HepG2 (cell line): ENCODE results near the gene RAPGEF5. TPM values are rescaled to one million over a fixed set of nuclear protein-coding genes. Genes with fewer than 3 reads are reported as not detected.

Source experiments
- EP300 ChIP-seq, 3 experiments: sonication (generic) in 1 of 3; formaldehyde crosslinking in 1 of 3; IDR thresholded peaks; 2 replicates each; pipeline versions ENCODE4 v1.5.1 to v1.6.1; 2011 to 2020; ENCODE audit warnings: low read depth in 2 of 3, low read length in 2 of 3, borderline replicate concordance in 1 of 3, improper control_type of control experiment in 1 of 3, mild to moderate bottlenecking in 1 of 3, missing genetic modification reagents in 1 of 3, moderate library complexity in 1 of 3
- FOXM1 ChIP-seq: sonication (generic); formaldehyde crosslinking; IDR thresholded peaks from 2 replicates; pipeline ENCODE4 v1.5.0; 2020; ENCODE audit warnings: missing genetic modification reagents
- FOXO1 ChIP-seq: sonication (generic); formaldehyde crosslinking; IDR thresholded peaks from 2 replicates; pipeline ENCODE4 v1.4.0; 2020; ENCODE audit warnings: missing genetic modification reagents
- HES4 ChIP-seq: sonication (generic); formaldehyde crosslinking; IDR thresholded peaks from 2 replicates; pipeline ENCODE4 v1.9.0; 2021; ENCODE audit warnings: mild to moderate bottlenecking, missing genetic modification reagents, borderline replicate concordance
- HHEX ChIP-seq: IDR thresholded peaks from 2 replicates; pipeline ENCODE4 v1.6.1; 2016; ENCODE audit warnings: control low read depth
- KLF11 ChIP-seq: IDR thresholded peaks from 2 replicates; pipeline ENCODE4 v1.6.1; 2016; ENCODE audit warnings: missing compliant biosample characterization
- MTA1 ChIP-seq: sonication (generic); formaldehyde crosslinking; IDR thresholded peaks from 2 replicates; pipeline ENCODE4 v1.4.0; 2020; ENCODE audit warnings: missing genetic modification reagents, mild to moderate bottlenecking, borderline replicate concordance
- MXI1 ChIP-seq: IDR thresholded peaks from 3 replicates; pipeline ENCODE4 v1.6.1; 2012; ENCODE audit warnings: low read depth, low read length, inconsistent platforms, borderline replicate concordance
- NR2C2 ChIP-seq: sonication (generic); formaldehyde crosslinking; IDR thresholded peaks from 2 replicates; pipeline ENCODE4 v1.4.0; 2020; ENCODE audit warnings: missing genetic modification reagents, mild to moderate bottlenecking, moderate library complexity, borderline replicate concordance
- PLRG1 ChIP-seq: fragments of 450-650 bp; conservative IDR thresholded peaks from 2 replicates; pipeline ENCODE4 v1.6.1; 2016
- SATB2 ChIP-seq: sonication (generic); formaldehyde crosslinking; IDR thresholded peaks from 2 replicates; pipeline ENCODE4 v1.5.0; 2020; ENCODE audit warnings: missing genetic modification reagents
- TBX2 ChIP-seq: sonication (generic); formaldehyde crosslinking; IDR thresholded peaks from 2 replicates; pipeline ENCODE4 v1.5.0; 2020; ENCODE audit warnings: missing genetic modification reagents, mild to moderate bottlenecking, borderline replicate concordance
- ZNF235 ChIP-seq: sonication (generic); formaldehyde crosslinking; IDR thresholded peaks from 2 replicates; pipeline ENCODE4 v1.8.1; 2023; ENCODE audit warnings: mild to moderate bottlenecking, missing genetic modification reagents, borderline replicate concordance
- ZNF639 ChIP-seq: conservative IDR thresholded peaks from 2 replicates; pipeline ENCODE4 v1.6.1; 2018; ENCODE audit warnings: missing genetic modification reagents
- polyA plus RNA-seq, 8 experiments: library from polyadenylated mRNA; depleted of rRNA in 3 of 8; stranded (reverse) in 7 of 8; unstranded in 1 of 8; fragments of >200 nt; fragmentation: Illumina TruSeq in 4 of 8; extraction: Trizol in 4 of 8; gene quantifications; 2 replicates each; pipeline versions ENCODE4 v1.2.1 to v1.2.3, GENCODE V29; 2011 to 2016; ENCODE audit warnings: low read depth in 4 of 8, missing spikeins in 1 of 8, mixed read lengths in 1 of 8; ENCODE audit not compliant: insufficient read depth in 1 of 8
- total RNA-seq, 5 experiments: library from RNA; depleted of rRNA; stranded (reverse); fragments of >200 nt; fragmentation: Illumina TruSeq; extraction: Trizol; gene quantifications; 2 replicates each; pipeline ENCODE4 v1.2.3, GENCODE V29; 2016; ENCODE audit warnings: low read depth in 1 of 5

RAPGEF5 gene
- total and polyA plus RNA-seq, 2 of the 13 experiments (the other 11 are each of a cell fraction or from before 2014, with no cell fraction given): 17.1 to 23.4 TPM

- TF ChIP-seq SATB2 (CRISPR knock-in tag) (peak; percentile 57; the same call in 1 of the 2 replicates), ZNF235 (CRISPR knock-in tag) (no peak), ZNF639 (no peak), MXI1 (peak; percentile 84; the same call in 1 of the 3 replicates), HES4 (no peak), FOXM1 (CRISPR knock-in tag) (no peak), MTA1 (CRISPR knock-in tag) (no peak), NR2C2 (peak; percentile 4; the same call in 1 of the 2 replicates), FOXO1 (CRISPR knock-in tag) (0 out of 2 replicates have a peak, but pooled peaks have one; percentile 19), EP300 (IDR thresholded peaks at IDR 0.05; ENCODE audit: low read depth in 2 of 2, low read length in 2 of 2) (0 out of 4 replicates have a peak, but pooled peaks of 1 of the 2 experiments have one; percentile 51), EP300 (CRISPR knock-in tag; IDR thresholded peaks at IDR 0.05; ENCODE audit: borderline replicate concordance) (peak; percentile 44; the same call in 1 of the 2 replicates), HHEX (no peak), KLF11 (CRISPR knock-in tag) (0 out of 2 replicates have a peak, but pooled peaks have one; percentile 52), TBX2 (CRISPR knock-in tag) (peak; percentile 41; the same call in 1 of the 2 replicates), PLRG1 (no peak)
Observed at GRCh38 chr7:22350466-22351328, 6.3 kb downstream of the RAPGEF5 start (continued).
